ENCODE data around the gene CST8. TPM values are rescaled to one million over a fixed set of nuclear protein-coding genes. Genes with fewer than 3 reads are reported as not detected.

The CST8 gene
- polyA plus RNA-seq, 2 of the 4 experiments (the other 2 are of a cell fraction): not detected

DNA sequence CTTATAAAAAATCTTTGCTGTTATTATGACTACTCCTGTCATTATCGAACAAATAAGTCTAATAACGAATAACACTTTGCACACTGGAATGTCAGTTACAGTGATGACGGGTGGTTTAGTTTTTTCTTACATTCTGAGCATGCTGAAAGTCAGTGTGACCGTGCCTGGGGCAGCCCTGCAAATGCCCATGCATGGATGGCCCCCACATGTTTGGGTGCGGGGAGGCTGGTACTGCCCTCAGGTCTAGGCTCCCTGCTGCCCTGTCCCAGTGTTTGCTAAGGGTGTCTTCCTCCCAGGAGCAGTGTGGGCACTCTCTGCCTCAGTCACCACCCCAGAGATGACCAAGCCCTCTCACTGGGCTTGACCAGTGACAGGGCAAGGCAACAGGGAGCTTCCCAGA is 48.5 kb upstream of the CST8 start:
- ATAC-seq (no peak), DNase-seq (ENCODE audit: low read depth in 1 of 2, low spot score in 1 of 2) (no peak), FAIRE-seq (no peak)
- Histone ChIP-seq H3K9me3 (no peaks in the 10 kb centered on the region), H3K27ac (no peak overlapping the region), H3K4me2 (no peak overlapping the region), H3K4me1 (peaks cover 6% of the 10 kb centered on the region; the same call in 2 of the 3 replicates), H3K4me3 (no peak overlapping the region)
- POLR2A ChIA-PET: no interaction called here
- CTCF ChIA-PET: interaction anchor here (0.7 to 10.0 kb wide), 41 partner anchors 8 to 1490 kb away, joined by 3 to 176 read pairs (median 5); partner anchors contain the start of genes CST11, CST9, NAPB and NXT1
- no peak for TF ChIP-seq POLR2AphosphoS2 (conservative IDR thresholded peaks at IDR 0.05; ENCODE audit: low read length)
- no peak for TF ChIP-seq CBX2 (IDR thresholded peaks at IDR 0.05; ENCODE audit: borderline replicate concordance, low read depth)
- no peak for TF ChIP-seq TP53 (CRISPR knock-in tag; IDR thresholded peaks at IDR 0.05)
- TF ChIP-seq HES2 (IDR thresholded peaks at IDR 0.05): no peak
- TF ChIP-seq MYC (IDR thresholded peaks at IDR 0.05; ENCODE audit: borderline replicate concordance, low read length): no peak
- TF ChIP-seq, protein P1, sequence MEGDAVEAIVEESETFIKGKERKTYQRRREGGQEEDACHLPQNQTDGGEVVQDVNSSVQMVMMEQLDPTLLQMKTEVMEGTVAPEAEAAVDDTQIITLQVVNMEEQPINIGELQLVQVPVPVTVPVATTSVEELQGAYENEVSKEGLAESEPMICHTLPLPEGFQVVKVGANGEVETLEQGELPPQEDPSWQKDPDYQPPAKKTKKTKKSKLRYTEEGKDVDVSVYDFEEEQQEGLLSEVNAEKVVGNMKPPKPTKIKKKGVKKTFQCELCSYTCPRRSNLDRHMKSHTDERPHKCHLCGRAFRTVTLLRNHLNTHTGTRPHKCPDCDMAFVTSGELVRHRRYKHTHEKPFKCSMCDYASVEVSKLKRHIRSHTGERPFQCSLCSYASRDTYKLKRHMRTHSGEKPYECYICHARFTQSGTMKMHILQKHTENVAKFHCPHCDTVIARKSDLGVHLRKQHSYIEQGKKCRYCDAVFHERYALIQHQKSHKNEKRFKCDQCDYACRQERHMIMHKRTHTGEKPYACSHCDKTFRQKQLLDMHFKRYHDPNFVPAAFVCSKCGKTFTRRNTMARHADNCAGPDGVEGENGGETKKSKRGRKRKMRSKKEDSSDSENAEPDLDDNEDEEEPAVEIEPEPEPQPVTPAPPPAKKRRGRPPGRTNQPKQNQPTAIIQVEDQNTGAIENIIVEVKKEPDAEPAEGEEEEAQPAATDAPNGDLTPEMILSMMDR (IDR thresholded peaks at IDR 0.05): no peak
- no peak for TF ChIP-seq HOXB13 (CRISPR knock-in tag; IDR thresholded peaks at IDR 0.05; ENCODE audit: low read depth)
- no peak for TF ChIP-seq ZNF302 (CRISPR knock-in tag; IDR thresholded peaks at IDR 0.05)
- TF ChIP-seq RARB (CRISPR knock-in tag; IDR thresholded peaks at IDR 0.05): no peak
- no peak for TF ChIP-seq NPAS2 (CRISPR knock-in tag; IDR thresholded peaks at IDR 0.05; ENCODE audit: borderline replicate concordance)
- TF ChIP-seq PBX3 (IDR thresholded peaks at IDR 0.05): no peak
- TF ChIP-seq, protein P2, sequence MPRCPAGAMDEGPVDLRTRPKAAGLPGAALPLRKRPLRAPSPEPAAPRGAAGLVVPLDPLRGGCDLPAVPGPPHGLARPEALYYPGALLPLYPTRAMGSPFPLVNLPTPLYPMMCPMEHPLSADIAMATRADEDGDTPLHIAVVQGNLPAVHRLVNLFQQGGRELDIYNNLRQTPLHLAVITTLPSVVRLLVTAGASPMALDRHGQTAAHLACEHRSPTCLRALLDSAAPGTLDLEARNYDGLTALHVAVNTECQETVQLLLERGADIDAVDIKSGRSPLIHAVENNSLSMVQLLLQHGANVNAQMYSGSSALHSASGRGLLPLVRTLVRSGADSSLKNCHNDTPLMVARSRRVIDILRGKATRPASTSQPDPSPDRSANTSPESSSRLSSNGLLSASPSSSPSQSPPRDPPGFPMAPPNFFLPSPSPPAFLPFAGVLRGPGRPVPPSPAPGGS (IDR thresholded peaks at IDR 0.05): no peak
- TF ChIP-seq FOSL2 (IDR thresholded peaks at IDR 0.05): no peak
- no peak for TF ChIP-seq FOSL2 (CRISPR knock-in tag; IDR thresholded peaks at IDR 0.05)
- TF ChIP-seq POLR2A (IDR thresholded peaks at IDR 0.05; ENCODE audit: low read length): no peak
- no peak for TF ChIP-seq BHLHE40 (IDR thresholded peaks at IDR 0.05; ENCODE audit: low read depth, low read length)
- no peak for TF ChIP-seq NR3C1 (IDR thresholded peaks at IDR 0.05)
- WGBS (ENCODE audit: missing lambda C conversion rate): 38% methylated on average over 5 of the region's 5 CpGs

DNA sequence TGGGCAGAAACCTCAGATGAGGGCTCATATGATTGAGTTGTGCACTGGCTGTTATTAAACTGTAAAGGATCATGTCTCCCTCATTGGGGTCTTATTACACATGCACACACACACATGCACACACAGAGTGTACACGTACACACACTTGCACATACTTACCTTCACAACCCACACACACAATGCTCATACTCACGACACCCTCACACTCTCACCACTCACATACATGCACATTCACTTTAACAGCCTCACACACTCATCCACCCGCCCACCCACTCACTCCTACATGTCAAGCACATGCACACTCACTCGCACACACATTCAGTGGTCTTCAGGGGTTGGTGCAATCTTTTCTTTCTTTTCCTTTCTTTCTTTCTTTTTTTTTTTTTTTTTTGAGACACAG is 46.1 kb upstream of the CST8 start:
- no peak for FAIRE-seq
- POLR2A ChIA-PET: no interaction called here

More for the DNA sequence above, 46.1 kb upstream of the CST8 start:
- no peak for TF ChIP-seq PBX3 (IDR thresholded peaks at IDR 0.05)
- no peak for TF ChIP-seq ZC3H11A (IDR thresholded peaks at IDR 0.05)
- TF ChIP-seq RFX5 (IDR thresholded peaks at IDR 0.05): no peak
- TF ChIP-seq, protein P1 (IDR thresholded peaks at IDR 0.05): no peak
- no peak for TF ChIP-seq MAZ (IDR thresholded peaks at IDR 0.05; ENCODE audit: borderline replicate concordance, low read depth, low read length)
- DNase-seq (ENCODE audit: low read depth in 1 of 2, low spot score in 1 of 2) (no peak), ATAC-seq (no peak)
- H3K4me3 ChIP-seq: no peak overlapping the region
- H3K27ac ChIP-seq: no peak overlapping the region
- WGBS (ENCODE audit: missing lambda C conversion rate): 59% methylated on average over 4 of the region's 4 CpGs
- H3K9me3 ChIP-seq: no peaks in the 10 kb centered on the region
- H3K4me1 ChIP-seq: peaks cover 6% of the 10 kb centered on the region; the same call in 2 of the 3 replicates
- no peak overlapping the region for H3K4me2 ChIP-seq
- CTCF ChIA-PET: interaction anchor here (0.6 to 10.0 kb wide), 8 partner anchors 7 to 224 kb away, joined by 3 to 176 read pairs (median 4); partner anchors contain the start of genes CST11 and CST9

Data from A549 (cell line).